Adrenal gland (tissue), 5 donors: ENCODE data around the gene MXRA7.

Source experiments
- POLR2A ChIP-seq, 2 donors: fragments of 450-650 bp; IDR thresholded peaks; one replicate each; pipeline ENCODE4 v1.6.1; 2017; ENCODE audit warnings: antibody characterized with exemption in 2 of 2, mild to moderate bottlenecking in 2 of 2, moderate library complexity in 1 of 2
- TF ChIP-seq, protein P1 (sequence below), 6 experiments: fragments of 450-650 bp in 4 of 6; fragments of 200-600 bp in 2 of 6; sonication (generic) in 1 of 6; IDR thresholded peaks; 1 replicate in 5 of 6; 2 replicates in 1 of 6; pipeline versions ENCODE4 v1.5.1 to v1.8.0; 2016 to 2021; ENCODE audit warnings: antibody characterized with exemption in 6 of 6, mild to moderate bottlenecking in 2 of 6, moderate library complexity in 1 of 6
- donor health status: DM: no; HTN: no; CAD: no.

GRCh38 chr17:76675648-76676047, 35.1 kb downstream of the MXRA7 start:
- TF ChIP-seq, protein P1, sequence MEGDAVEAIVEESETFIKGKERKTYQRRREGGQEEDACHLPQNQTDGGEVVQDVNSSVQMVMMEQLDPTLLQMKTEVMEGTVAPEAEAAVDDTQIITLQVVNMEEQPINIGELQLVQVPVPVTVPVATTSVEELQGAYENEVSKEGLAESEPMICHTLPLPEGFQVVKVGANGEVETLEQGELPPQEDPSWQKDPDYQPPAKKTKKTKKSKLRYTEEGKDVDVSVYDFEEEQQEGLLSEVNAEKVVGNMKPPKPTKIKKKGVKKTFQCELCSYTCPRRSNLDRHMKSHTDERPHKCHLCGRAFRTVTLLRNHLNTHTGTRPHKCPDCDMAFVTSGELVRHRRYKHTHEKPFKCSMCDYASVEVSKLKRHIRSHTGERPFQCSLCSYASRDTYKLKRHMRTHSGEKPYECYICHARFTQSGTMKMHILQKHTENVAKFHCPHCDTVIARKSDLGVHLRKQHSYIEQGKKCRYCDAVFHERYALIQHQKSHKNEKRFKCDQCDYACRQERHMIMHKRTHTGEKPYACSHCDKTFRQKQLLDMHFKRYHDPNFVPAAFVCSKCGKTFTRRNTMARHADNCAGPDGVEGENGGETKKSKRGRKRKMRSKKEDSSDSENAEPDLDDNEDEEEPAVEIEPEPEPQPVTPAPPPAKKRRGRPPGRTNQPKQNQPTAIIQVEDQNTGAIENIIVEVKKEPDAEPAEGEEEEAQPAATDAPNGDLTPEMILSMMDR (IDR thresholded peaks at IDR 0.05): no peak
- TF ChIP-seq POLR2A (IDR thresholded peaks at IDR 0.05): no peak
